HepG2 (cell line): ENCODE measurements around the gene ZBTB48. TPM values are rescaled to one million over a fixed set of nuclear protein-coding genes. Genes with fewer than 3 reads are reported as not detected.

ENCODE experiments used
- GABPB1 ChIP-seq: IDR thresholded peaks from 2 replicates; pipeline ENCODE4 v1.6.1; 2016; ENCODE audit warnings: mild to moderate bottlenecking, missing genetic modification reagents, moderate library complexity, missing compliant biosample characterization
- HNRNPK ChIP-seq: fragments of 200-400 bp; formaldehyde crosslinking; IDR thresholded peaks from 2 replicates; pipeline ENCODE4 v1.6.1; 2018; ENCODE audit warnings: low read length, low read depth, moderate library complexity, mild to moderate bottlenecking; ENCODE audit not compliant: poor library complexity, severe bottlenecking
- MBD4 ChIP-seq: IDR thresholded peaks from 2 replicates; pipeline ENCODE4 v1.6.1; 2012; ENCODE audit warnings: low read length, inconsistent platforms, borderline replicate concordance
- MTA1 ChIP-seq: sonication (generic); formaldehyde crosslinking; IDR thresholded peaks from 2 replicates; pipeline ENCODE4 v1.4.0; 2020; ENCODE audit warnings: missing genetic modification reagents, mild to moderate bottlenecking, borderline replicate concordance
- MTF2 ChIP-seq: sonication (generic); formaldehyde crosslinking; IDR thresholded peaks from 2 replicates; pipeline ENCODE4 v1.5.0; 2020; ENCODE audit warnings: missing genetic modification reagents, borderline replicate concordance
- PREB ChIP-seq: sonication (generic); formaldehyde crosslinking; IDR thresholded peaks from 2 replicates; pipeline ENCODE4 v1.4.0; 2020; ENCODE audit warnings: missing genetic modification reagents
- REL ChIP-seq: sonication (generic); formaldehyde crosslinking; conservative IDR thresholded peaks from 2 replicates; pipeline ENCODE4 v1.8.0; 2022; ENCODE audit warnings: mild to moderate bottlenecking, missing genetic modification reagents, moderate library complexity
- SOX5 ChIP-seq: IDR thresholded peaks from 2 replicates; pipeline ENCODE4 v1.6.1; 2016; ENCODE audit warnings: borderline replicate concordance
- SP1 ChIP-seq, 2 experiments: fragments of 450-650 bp in 1 of 2; sonication (generic) in 1 of 2; formaldehyde crosslinking in 1 of 2; IDR thresholded peaks; 2 replicates each; pipeline versions ENCODE4 v1.4.0 to v1.6.1; 2016 to 2020; ENCODE audit warnings: missing genetic modification reagents in 1 of 2
- XRCC5 ChIP-seq: fragments of 200-400 bp; formaldehyde crosslinking; optimal IDR thresholded peaks from 2 replicates; pipeline ENCODE3; 2017; ENCODE audit warnings: mild to moderate bottlenecking, low read length
- ZFP41 ChIP-seq: sonication (generic); formaldehyde crosslinking; IDR thresholded peaks from 2 replicates; pipeline ENCODE4 v1.4.0; 2020; ENCODE audit warnings: mild to moderate bottlenecking, missing genetic modification reagents, borderline replicate concordance
- ZFX ChIP-seq: sonication (generic); formaldehyde crosslinking; IDR thresholded peaks from 2 replicates; pipeline ENCODE4 v1.4.0; 2020; ENCODE audit warnings: mild to moderate bottlenecking, low read depth, missing genetic modification reagents, moderate library complexity
- ZNF235 ChIP-seq: sonication (generic); formaldehyde crosslinking; IDR thresholded peaks from 2 replicates; pipeline ENCODE4 v1.8.1; 2023; ENCODE audit warnings: mild to moderate bottlenecking, missing genetic modification reagents, borderline replicate concordance
- ZNF441 ChIP-seq: sonication (generic); formaldehyde crosslinking; IDR thresholded peaks from 2 replicates; pipeline ENCODE4 v1.7.0; 2021; ENCODE audit warnings: missing genetic modification reagents, borderline replicate concordance
- ZNF451 ChIP-seq: sonication (generic); formaldehyde crosslinking; IDR thresholded peaks from 2 replicates; pipeline ENCODE4 v1.5.0; 2020; ENCODE audit warnings: mild to moderate bottlenecking, missing genetic modification reagents
- ZNF512B ChIP-seq: sonication (generic); formaldehyde crosslinking; IDR thresholded peaks from 2 replicates; pipeline ENCODE4 v1.5.1; 2020; ENCODE audit warnings: missing genetic modification reagents, mild to moderate bottlenecking, borderline replicate concordance
- ZNF598 ChIP-seq: sonication (generic); formaldehyde crosslinking; IDR thresholded peaks from 2 replicates; pipeline ENCODE4 v1.5.1; 2020; ENCODE audit warnings: mild to moderate bottlenecking, missing genetic modification reagents, borderline replicate concordance
- ZNF678 ChIP-seq: sonication (generic); formaldehyde crosslinking; IDR thresholded peaks from 2 replicates; pipeline ENCODE4 v1.4.0; 2020; ENCODE audit warnings: mild to moderate bottlenecking, missing genetic modification reagents
- ZNF772 ChIP-seq: sonication (generic); formaldehyde crosslinking; IDR thresholded peaks from 2 replicates; pipeline ENCODE4 v1.5.0; 2020; ENCODE audit warnings: mild to moderate bottlenecking, missing genetic modification reagents
- ZNF788 ChIP-seq: sonication (generic); formaldehyde crosslinking; IDR thresholded peaks from 2 replicates; pipeline ENCODE4 v1.5.0; 2020; ENCODE audit warnings: mild to moderate bottlenecking, missing genetic modification reagents, borderline replicate concordance
- polyA plus RNA-seq, 8 experiments: library from polyadenylated mRNA; depleted of rRNA in 3 of 8; stranded (reverse) in 7 of 8; unstranded in 1 of 8; fragments of >200 nt; fragmentation: Illumina TruSeq in 4 of 8; extraction: Trizol in 4 of 8; gene quantifications; 2 replicates each; pipeline versions ENCODE4 v1.2.1 to v1.2.3, GENCODE V29; 2011 to 2016; ENCODE audit warnings: low read depth in 4 of 8, missing spikeins in 1 of 8, mixed read lengths in 1 of 8; ENCODE audit not compliant: insufficient read depth in 1 of 8
- total RNA-seq, 5 experiments: library from RNA; depleted of rRNA; stranded (reverse); fragments of >200 nt; fragmentation: Illumina TruSeq; extraction: Trizol; gene quantifications; 2 replicates each; pipeline ENCODE4 v1.2.3, GENCODE V29; 2016; ENCODE audit warnings: low read depth in 1 of 5
- TF ChIP-seq, protein P1 (sequence below): sonication (generic); formaldehyde crosslinking; IDR thresholded peaks from 2 replicates; pipeline ENCODE4 v1.4.0; 2020; ENCODE audit warnings: mild to moderate bottlenecking, missing genetic modification reagents

Gene ZBTB48
- total and polyA plus RNA-seq, 2 of the 13 experiments (the other 11 are each of a cell fraction or from before 2014, with no cell fraction given) = 13.0 to 17.1 TPM

DNA sequence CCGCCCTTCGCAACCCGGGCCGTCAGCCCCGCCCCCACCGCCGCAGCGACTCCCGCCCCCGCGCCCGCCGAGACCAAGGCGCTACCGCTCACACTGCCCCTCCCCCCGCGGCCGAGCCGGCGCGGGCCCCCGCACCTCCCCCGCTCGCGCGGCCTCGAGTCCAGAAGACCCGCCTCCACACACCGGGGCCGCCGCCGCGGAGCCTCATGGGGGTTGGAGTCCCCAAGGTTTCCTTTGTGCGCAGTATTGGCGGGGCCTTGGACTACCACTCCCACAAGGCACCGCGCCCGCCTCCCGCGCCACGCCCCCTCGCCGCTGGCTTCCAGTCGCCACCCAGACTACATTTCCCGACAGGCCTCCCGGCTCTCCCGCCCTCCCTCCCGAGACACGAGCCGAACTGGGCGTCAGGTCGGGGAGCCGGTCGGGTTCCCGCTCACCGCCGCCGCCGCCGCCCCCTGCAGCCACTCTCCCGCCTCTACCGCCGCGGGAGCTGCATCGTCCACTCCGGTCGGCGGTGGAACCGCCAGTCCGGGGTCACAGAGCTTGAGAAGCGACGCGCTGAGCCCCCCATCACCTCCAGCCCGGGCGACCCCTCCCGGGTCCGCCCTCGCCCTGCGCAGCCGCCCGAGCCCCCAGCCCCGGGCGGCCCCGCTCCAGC, 33.7 kb downstream of the ZBTB48 start, which contains the start of gene PHF13 (continued):
- TF ChIP-seq MTA1 (no peak), ZNF598 (CRISPR knock-in tag) (no peak), SOX5 (CRISPR knock-in tag) (0 out of 2 replicates have a peak, but pooled peaks have one; percentile 39), HNRNPK (peak; percentile 69), MBD4 (no peak), ZNF235 (CRISPR knock-in tag) (no peak), ZNF678 (CRISPR knock-in tag) (no peak), PREB (no peak), XRCC5 (peak; percentile 38), MTF2 (CRISPR knock-in tag) (peak; percentile 74; the same call in 1 of the 2 replicates), ZFX (CRISPR knock-in tag) (peak; percentile 61; the same call in 1 of the 2 replicates), ZFP41 (CRISPR knock-in tag) (no peak), ZNF451 (0 out of 2 replicates have a peak, but pooled peaks have one; percentile 4), ZNF788 (0 out of 2 replicates have a peak, but pooled peaks have one; percentile 31), GABPB1 (CRISPR knock-in tag) (peak; percentile 94), REL (no peak), ZNF772 (CRISPR knock-in tag) (peak; percentile 77; the same call in 1 of the 2 replicates), ZNF512B (no peak), ZNF441 (peak; percentile 77; the same call in 1 of the 2 replicates), SP1 (IDR thresholded peaks at IDR 0.05) (no peak), SP1 (CRISPR knock-in tag; IDR thresholded peaks at IDR 0.05) (peak; percentile 96)
- TF ChIP-seq, protein P1, sequence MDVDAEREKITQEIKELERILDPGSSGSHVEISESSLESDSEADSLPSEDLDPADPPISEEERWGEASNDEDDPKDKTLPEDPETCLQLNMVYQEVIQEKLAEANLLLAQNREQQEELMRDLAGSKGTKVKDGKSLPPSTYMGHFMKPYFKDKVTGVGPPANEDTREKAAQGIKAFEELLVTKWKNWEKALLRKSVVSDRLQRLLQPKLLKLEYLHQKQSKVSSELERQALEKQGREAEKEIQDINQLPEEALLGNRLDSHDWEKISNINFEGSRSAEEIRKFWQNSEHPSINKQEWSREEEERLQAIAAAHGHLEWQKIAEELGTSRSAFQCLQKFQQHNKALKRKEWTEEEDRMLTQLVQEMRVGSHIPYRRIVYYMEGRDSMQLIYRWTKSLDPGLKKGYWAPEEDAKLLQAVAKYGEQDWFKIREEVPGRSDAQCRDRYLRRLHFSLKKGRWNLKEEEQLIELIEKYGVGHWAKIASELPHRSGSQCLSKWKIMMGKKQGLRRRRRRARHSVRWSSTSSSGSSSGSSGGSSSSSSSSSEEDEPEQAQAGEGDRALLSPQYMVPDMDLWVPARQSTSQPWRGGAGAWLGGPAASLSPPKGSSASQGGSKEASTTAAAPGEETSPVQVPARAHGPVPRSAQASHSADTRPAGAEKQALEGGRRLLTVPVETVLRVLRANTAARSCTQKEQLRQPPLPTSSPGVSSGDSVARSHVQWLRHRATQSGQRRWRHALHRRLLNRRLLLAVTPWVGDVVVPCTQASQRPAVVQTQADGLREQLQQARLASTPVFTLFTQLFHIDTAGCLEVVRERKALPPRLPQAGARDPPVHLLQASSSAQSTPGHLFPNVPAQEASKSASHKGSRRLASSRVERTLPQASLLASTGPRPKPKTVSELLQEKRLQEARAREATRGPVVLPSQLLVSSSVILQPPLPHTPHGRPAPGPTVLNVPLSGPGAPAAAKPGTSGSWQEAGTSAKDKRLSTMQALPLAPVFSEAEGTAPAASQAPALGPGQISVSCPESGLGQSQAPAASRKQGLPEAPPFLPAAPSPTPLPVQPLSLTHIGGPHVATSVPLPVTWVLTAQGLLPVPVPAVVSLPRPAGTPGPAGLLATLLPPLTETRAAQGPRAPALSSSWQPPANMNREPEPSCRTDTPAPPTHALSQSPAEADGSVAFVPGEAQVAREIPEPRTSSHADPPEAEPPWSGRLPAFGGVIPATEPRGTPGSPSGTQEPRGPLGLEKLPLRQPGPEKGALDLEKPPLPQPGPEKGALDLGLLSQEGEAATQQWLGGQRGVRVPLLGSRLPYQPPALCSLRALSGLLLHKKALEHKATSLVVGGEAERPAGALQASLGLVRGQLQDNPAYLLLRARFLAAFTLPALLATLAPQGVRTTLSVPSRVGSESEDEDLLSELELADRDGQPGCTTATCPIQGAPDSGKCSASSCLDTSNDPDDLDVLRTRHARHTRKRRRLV (CRISPR knock-in tag) = no peak
